GM19035 (cell line): ENCODE data around the gene DEPDC1.
"Not testable (repeated sequence)": the region's sequence is repeated elsewhere in the genome, so short reads cannot be mapped to it uniquely, and the experiment has no call there.

Source experiments
- ATAC-seq: cut with Tn5 transposase; IDR thresholded peaks from one replicate; pipeline ENCODE4 v1.9.1; 2021; ENCODE audit not compliant: unreplicated experiment

The DEPDC1 gene

GRCh38 chr1:68496680-68497357 is at the start of gene DEPDC1:
Gene DEPDC1 (minus strand): TSS chr1:68497082. CDS start chr1:68496999, 83 bp downstream.
- ATAC-seq: peak; percentile 97

- no peak for ATAC-seq
Measured at GRCh38 chr1:68544651-68545050, 47.8 kb upstream of the DEPDC1 start.

- ATAC-seq: no peak
Measured at GRCh38 chr1:68542586-68542985, 45.7 kb upstream of the DEPDC1 start.

GRCh38 chr1:68538941-68539340 is 42.1 kb upstream of the DEPDC1 start:
- ATAC-seq: no peak

GRCh38 chr1:68528243-68528642 is 31.4 kb upstream of the DEPDC1 start:
- no peak for ATAC-seq

- no peak for ATAC-seq
Measured at GRCh38 chr1:68525781-68526180, 28.9 kb upstream of the DEPDC1 start.

- ATAC-seq: no peak
Measured at GRCh38 chr1:68521286-68521685, 24.4 kb upstream of the DEPDC1 start.

GRCh38 chr1:68516066-68516465 is 19.2 kb upstream of the DEPDC1 start:
- ATAC-seq: no peak

- no peak for ATAC-seq
Measured at GRCh38 chr1:68511254-68511653, 14.4 kb upstream of the DEPDC1 start.

GRCh38 chr1:68506386-68506785 is 9.5 kb upstream of the DEPDC1 start:
- ATAC-seq: no peak

GRCh38 chr1:68503085-68503484 is 6.2 kb upstream of the DEPDC1 start:
- ATAC-seq: no peak

- ATAC-seq: peak; percentile 14
Measured at GRCh38 chr1:68497358-68497698, 446 bp upstream of the DEPDC1 start.

- peak; percentile 18 for ATAC-seq
Measured at GRCh38 chr1:68495968-68496679, 758 bp downstream of the DEPDC1 start.

- no peak for ATAC-seq
Measured at GRCh38 chr1:68495532-68495931, 1.4 kb downstream of the DEPDC1 start.

GRCh38 chr1:68493193-68493592 is 3.7 kb downstream of the DEPDC1 start:
- ATAC-seq: no peak

- not testable (repeated sequence) for ATAC-seq
Measured at GRCh38 chr1:68492255-68492654, 4.6 kb downstream of the DEPDC1 start.

- ATAC-seq: no peak
Measured at GRCh38 chr1:68490046-68490651, 6.7 kb downstream of the DEPDC1 start.

- ATAC-seq: no peak
Measured at GRCh38 chr1:68485431-68486022, 11.4 kb downstream of the DEPDC1 start.

- no peak for ATAC-seq
Measured at GRCh38 chr1:68484618-68485017, 12.3 kb downstream of the DEPDC1 start.

GRCh38 chr1:68481041-68481440 is 15.8 kb downstream of the DEPDC1 start:
- no peak for ATAC-seq

- no peak for ATAC-seq
Measured at GRCh38 chr1:68479501-68479900, 17.4 kb downstream of the DEPDC1 start.

GRCh38 chr1:68478662-68479061 is 18.2 kb downstream of the DEPDC1 start:
- ATAC-seq: no peak
